ENCODE measurements around the gene TMEM150B.

TMEM150B gene

DNA sequence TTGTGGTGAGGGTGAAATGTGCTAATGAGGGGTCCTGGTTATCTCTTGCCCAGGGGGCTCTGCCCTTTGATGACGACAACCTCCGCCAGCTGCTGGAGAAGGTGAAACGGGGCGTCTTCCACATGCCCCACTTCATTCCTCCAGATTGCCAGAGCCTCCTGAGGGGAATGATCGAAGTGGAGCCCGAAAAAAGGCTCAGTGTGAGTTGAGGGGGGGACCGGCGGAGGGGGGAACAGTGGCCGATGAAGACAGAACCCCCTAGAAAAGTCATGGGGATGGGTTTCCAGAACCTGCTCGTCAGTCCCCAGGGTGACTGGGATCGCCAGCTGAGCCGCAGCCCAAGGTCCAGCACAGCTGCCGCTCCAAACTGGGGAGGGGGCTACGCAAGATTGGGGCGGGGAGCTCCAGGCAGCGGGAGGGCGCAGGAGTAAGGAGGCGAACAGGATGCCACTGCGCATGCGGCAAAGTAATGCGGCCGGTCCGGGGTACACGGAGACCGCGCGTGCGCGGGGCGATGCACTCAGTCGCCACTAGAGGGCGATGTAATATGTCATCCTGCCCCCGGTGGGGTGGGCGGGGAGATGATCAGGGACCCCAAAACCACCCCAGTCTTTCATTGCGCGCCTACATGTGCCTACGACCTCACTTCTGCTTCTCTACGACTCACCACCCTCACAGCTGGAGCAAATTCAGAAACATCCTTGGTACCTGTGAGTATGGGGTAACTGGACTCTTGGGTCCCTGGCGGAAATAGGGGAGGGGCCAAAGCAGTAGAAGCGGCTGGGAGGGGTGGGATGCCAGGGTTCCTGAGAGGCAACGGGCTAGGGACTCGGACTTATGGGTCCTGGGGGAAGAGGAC, 23.5 kb downstream of the TMEM150B start:
- 23% methylated on average over 36 of the region's 42 CpGs for WGBS
- peak overlapping the region in 1 of 2 experiments; percentile 69 for H3K18ac ChIP-seq (ENCODE audit: low read depth in 1 of 2, low read length in 2 of 2)
- no peaks in the 10 kb centered on the region for H3K27me3 ChIP-seq (ENCODE audit: control insufficient read depth in 1 of 2, insufficient read depth in 1 of 2, low read length in 2 of 2)
- H2AFZ ChIP-seq (ENCODE audit: low read depth, low read length) = peak overlapping the region; percentile 67
- peak; percentile 78 for DNase-seq
- peak overlapping the region; percentile 80 for H3K4me2 ChIP-seq (ENCODE audit: low read length, poor library complexity, severe bottlenecking)
- H3K27ac ChIP-seq (ENCODE audit: low read length, poor library complexity, severe bottlenecking) = no peak overlapping the region
- H3K9ac ChIP-seq (ENCODE audit: low read length) = peak overlapping the region; percentile 82
- peaks cover 11% of the 10 kb centered on the region for H3K4me1 ChIP-seq (ENCODE audit: control insufficient read depth, insufficient read depth, low read depth, low read length)
- no peak overlapping the region for H4K91ac ChIP-seq (ENCODE audit: low read length)
- H3K79me1 ChIP-seq (replicated peaks; ENCODE audit: low read length, poor library complexity, severe bottlenecking) = no peaks in the 10 kb centered on the region
- no peak overlapping the region for H3K4ac ChIP-seq (ENCODE audit: low read depth in 1 of 2, low read length in 2 of 2)
- H2AK5ac ChIP-seq (ENCODE audit: low read length, severe bottlenecking) = no peak overlapping the region
- H2BK15ac ChIP-seq (ENCODE audit: low read depth, poor library complexity, severe bottlenecking) = no peak overlapping the region
- peak overlapping the region; percentile 87 for H4K8ac ChIP-seq (ENCODE audit: low read length)
- peak overlapping the region; percentile 37 to 73 for H3K4me3 ChIP-seq (ENCODE audit: insufficient read depth in 1 of 2, low read depth in 1 of 2, low read length in 2 of 2)
- H3K9me3 ChIP-seq (ENCODE audit: control insufficient read depth, low read length) = no peaks in the 10 kb centered on the region
- no peak overlapping the region for H2BK120ac ChIP-seq (ENCODE audit: low read depth, low read length)
- H3K36me3 ChIP-seq (ENCODE audit: control insufficient read depth in 1 of 2, insufficient read depth in 2 of 2, low read depth in 1 of 2, low read length in 2 of 2) = peaks cover 31 to 59% of the 10 kb centered on the region in 2 experiments
- peak overlapping the region in 1 of 2 experiments; percentile 55 for H3K14ac ChIP-seq (ENCODE audit: low read length in 2 of 2)
- H2BK12ac ChIP-seq (ENCODE audit: low read length in 2 of 2) = no peak overlapping the region
- H2BK5ac ChIP-seq (ENCODE audit: low read depth, low read length, poor library complexity, severe bottlenecking) = no peak overlapping the region
- H3K23ac ChIP-seq (ENCODE audit: low read length in 2 of 2) = no peak overlapping the region

- no peak for DNase-seq
Measured at GRCh38 chr19:55300886-55301458, 24.2 kb downstream of the TMEM150B start.

DNA sequence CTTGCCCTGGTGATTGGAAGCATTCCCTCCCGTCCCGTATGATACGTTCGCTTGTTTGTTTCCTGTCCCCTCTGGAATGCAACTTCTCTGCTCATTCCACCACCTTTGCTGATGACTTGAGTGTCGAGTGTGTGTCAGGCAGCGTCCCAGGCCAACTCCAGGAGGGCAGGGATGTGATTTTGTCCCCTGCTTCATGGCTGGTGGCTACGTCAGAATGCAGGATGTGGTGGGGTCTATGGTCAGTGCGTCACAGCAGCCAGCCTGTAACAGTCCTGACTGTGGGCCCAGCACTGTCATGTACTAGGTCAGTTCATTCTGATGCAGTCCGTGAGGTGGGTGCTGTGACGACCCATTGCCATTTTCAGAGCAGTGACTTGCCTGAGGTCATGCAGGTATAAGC, 25.1 kb downstream of the TMEM150B start:
- Histone ChIP-seq H3K4me3 (ENCODE audit: insufficient read depth in 1 of 2, low read depth in 1 of 2, low read length in 2 of 2) (no peak overlapping the region), H3K9me3 (ENCODE audit: control insufficient read depth, low read length) (no peaks in the 10 kb centered on the region), H3K4ac (ENCODE audit: low read depth in 1 of 2, low read length in 2 of 2) (no peak overlapping the region), H2AFZ (ENCODE audit: low read depth, low read length) (no peak overlapping the region), H3K27me3 (ENCODE audit: control insufficient read depth in 1 of 2, insufficient read depth in 1 of 2, low read length in 2 of 2) (no peaks in the 10 kb centered on the region), H3K18ac (ENCODE audit: low read depth in 1 of 2, low read length in 2 of 2) (no peak overlapping the region), H3K4me2 (ENCODE audit: low read length, poor library complexity, severe bottlenecking) (no peak overlapping the region), H2BK12ac (ENCODE audit: low read length in 2 of 2) (no peak overlapping the region), H4K91ac (ENCODE audit: low read length) (peak overlapping the region; percentile 18), H3K9ac (ENCODE audit: low read length) (no peak overlapping the region), H3K36me3 (ENCODE audit: control insufficient read depth in 1 of 2, insufficient read depth in 2 of 2, low read depth in 1 of 2, low read length in 2 of 2) (peaks cover 17 to 58% of the 10 kb centered on the region in 2 experiments), H3K14ac (ENCODE audit: low read length in 2 of 2) (no peak overlapping the region), H3K27ac (ENCODE audit: low read length, poor library complexity, severe bottlenecking) (no peak overlapping the region), H2BK15ac (ENCODE audit: low read depth, poor library complexity, severe bottlenecking) (no peak overlapping the region), H2BK120ac (ENCODE audit: low read depth, low read length) (no peak overlapping the region), H2AK5ac (ENCODE audit: low read length, severe bottlenecking) (no peak overlapping the region), H3K4me1 (ENCODE audit: control insufficient read depth, insufficient read depth, low read depth, low read length) (peaks cover 11% of the 10 kb centered on the region), H4K8ac (ENCODE audit: low read length) (no peak overlapping the region), H3K23ac (ENCODE audit: low read length in 2 of 2) (no peak overlapping the region), H2BK5ac (ENCODE audit: low read depth, low read length, poor library complexity, severe bottlenecking) (no peak overlapping the region), H3K79me1 (replicated peaks; ENCODE audit: low read length, poor library complexity, severe bottlenecking) (no peaks in the 10 kb centered on the region)
- 94% methylated on average over 10 of the region's 10 CpGs for WGBS
- no peak for DNase-seq

More at GRCh38 chr19:55300886-55301458, 24.2 kb downstream of the TMEM150B start:
- H3K27ac ChIP-seq (ENCODE audit: low read length, poor library complexity, severe bottlenecking) = no peak overlapping the region
- H3K9me3 ChIP-seq (ENCODE audit: control insufficient read depth, low read length) = no peaks in the 10 kb centered on the region
- H3K27me3 ChIP-seq (ENCODE audit: control insufficient read depth in 1 of 2, insufficient read depth in 1 of 2, low read length in 2 of 2) = no peaks in the 10 kb centered on the region
- no peak overlapping the region for H3K4ac ChIP-seq (ENCODE audit: low read depth in 1 of 2, low read length in 2 of 2)
- no peak overlapping the region for H3K14ac ChIP-seq (ENCODE audit: low read length in 2 of 2)
- H3K18ac ChIP-seq (ENCODE audit: low read depth in 1 of 2, low read length in 2 of 2) = no peak overlapping the region
- no peak overlapping the region for H4K91ac ChIP-seq (ENCODE audit: low read length)
- H3K4me1 ChIP-seq (ENCODE audit: control insufficient read depth, insufficient read depth, low read depth, low read length) = peaks cover 11% of the 10 kb centered on the region
- H2BK5ac ChIP-seq (ENCODE audit: low read depth, low read length, poor library complexity, severe bottlenecking) = no peak overlapping the region
- H2AK5ac ChIP-seq (ENCODE audit: low read length, severe bottlenecking) = no peak overlapping the region
- H2BK12ac ChIP-seq (ENCODE audit: low read length in 2 of 2) = no peak overlapping the region
- no peak overlapping the region for H3K23ac ChIP-seq (ENCODE audit: low read length in 2 of 2)
- peaks cover 25 to 56% of the 10 kb centered on the region in 2 experiments for H3K36me3 ChIP-seq (ENCODE audit: control insufficient read depth in 1 of 2, insufficient read depth in 2 of 2, low read depth in 1 of 2, low read length in 2 of 2)
- peak overlapping the region; percentile 82 for H3K9ac ChIP-seq (ENCODE audit: low read length)
- H2BK15ac ChIP-seq (ENCODE audit: low read depth, poor library complexity, severe bottlenecking) = no peak overlapping the region
- no peak overlapping the region for H3K4me2 ChIP-seq (ENCODE audit: low read length, poor library complexity, severe bottlenecking)
- no peak overlapping the region for H3K4me3 ChIP-seq (ENCODE audit: insufficient read depth in 1 of 2, low read depth in 1 of 2, low read length in 2 of 2)
- H3K79me1 ChIP-seq (replicated peaks; ENCODE audit: low read length, poor library complexity, severe bottlenecking) = no peaks in the 10 kb centered on the region
- no peak overlapping the region for H2AFZ ChIP-seq (ENCODE audit: low read depth, low read length)
- no peak overlapping the region for H2BK120ac ChIP-seq (ENCODE audit: low read depth, low read length)
- peak overlapping the region; percentile 87 for H4K8ac ChIP-seq (ENCODE audit: low read length)
- 87% methylated on average over 15 of the region's 15 CpGs for WGBS

DNA sequence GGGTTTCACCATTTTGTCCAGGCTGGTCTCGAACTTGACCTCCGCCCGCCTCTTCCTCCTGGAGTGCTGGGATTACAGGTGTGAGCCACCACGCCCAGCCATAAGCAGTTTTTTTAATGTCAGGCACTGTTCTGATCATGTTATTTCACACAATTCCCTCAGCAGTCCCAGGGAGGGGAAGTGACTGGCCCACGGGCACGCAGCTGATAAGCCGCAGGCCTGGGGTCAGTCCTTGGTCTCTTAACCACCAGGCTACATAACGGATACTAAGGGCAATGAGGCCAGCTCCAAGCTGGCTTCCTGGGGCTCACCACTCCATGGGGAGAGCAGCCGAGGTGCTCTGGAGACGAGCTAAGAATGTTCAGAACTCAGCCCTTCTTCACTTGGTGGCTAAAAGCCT, 27.9 kb downstream of the TMEM150B start:
- Histone ChIP-seq H2BK12ac (ENCODE audit: low read length in 2 of 2) (no peak overlapping the region), H3K18ac (ENCODE audit: low read depth in 1 of 2, low read length in 2 of 2) (no peak overlapping the region), H3K9ac (ENCODE audit: low read length) (no peak overlapping the region), H3K27me3 (ENCODE audit: control insufficient read depth in 1 of 2, insufficient read depth in 1 of 2, low read length in 2 of 2) (no peaks in the 10 kb centered on the region), H2BK5ac (ENCODE audit: low read depth, low read length, poor library complexity, severe bottlenecking) (no peak overlapping the region), H3K23ac (ENCODE audit: low read length in 2 of 2) (no peak overlapping the region), H3K9me3 (ENCODE audit: control insufficient read depth, low read length) (no peaks in the 10 kb centered on the region), H2BK15ac (ENCODE audit: low read depth, poor library complexity, severe bottlenecking) (no peak overlapping the region), H4K91ac (ENCODE audit: low read length) (no peak overlapping the region), H3K4me3 (ENCODE audit: insufficient read depth in 1 of 2, low read depth in 1 of 2, low read length in 2 of 2) (no peak overlapping the region), H3K79me1 (replicated peaks; ENCODE audit: low read length, poor library complexity, severe bottlenecking) (peaks cover 2% of the 10 kb centered on the region), H3K4me2 (ENCODE audit: low read length, poor library complexity, severe bottlenecking) (no peak overlapping the region), H2AK5ac (ENCODE audit: low read length, severe bottlenecking) (no peak overlapping the region), H4K8ac (ENCODE audit: low read length) (no peak overlapping the region), H3K4me1 (ENCODE audit: control insufficient read depth, insufficient read depth, low read depth, low read length) (peaks cover 8% of the 10 kb centered on the region), H3K14ac (ENCODE audit: low read length in 2 of 2) (no peak overlapping the region), H3K27ac (ENCODE audit: low read length, poor library complexity, severe bottlenecking) (no peak overlapping the region), H3K36me3 (ENCODE audit: control insufficient read depth in 1 of 2, insufficient read depth in 2 of 2, low read depth in 1 of 2, low read length in 2 of 2) (peaks cover 0 to 51% of the 10 kb centered on the region in 2 experiments), H2BK120ac (ENCODE audit: low read depth, low read length) (no peak overlapping the region), H2AFZ (ENCODE audit: low read depth, low read length) (no peak overlapping the region), H3K4ac (ENCODE audit: low read depth in 1 of 2, low read length in 2 of 2) (no peak overlapping the region)
- DNase-seq = no peak
- WGBS = 97% methylated on average over 10 of the region's 10 CpGs
